ENCODE data around the gene OBP2A. TPM values are rescaled to one million over a fixed set of nuclear protein-coding genes. Genes with fewer than 3 reads are reported as not detected.
"Not testable (repeated sequence)": the region's sequence is repeated elsewhere in the genome, so short reads cannot be mapped to it uniquely, and the experiment has no call there.

Gene OBP2A
- total RNA-seq, 1 donor from 2014 or later = not detected

- Mint-ChIP-seq H3K9me3 (no peaks in the 10 kb centered on the region), H3K4me3 (no peak overlapping the region), H3K27me3 (ENCODE audit: low read depth) (no peaks in the 10 kb centered on the region), H3K27ac (ENCODE audit: unreplicated experiment) (no peak overlapping the region), H3K4me1 (peaks cover 4% of the 10 kb centered on the region), H3K36me3 (ENCODE audit: low read depth) (no peaks in the 10 kb centered on the region)
- no peak for TF ChIP-seq CTCF (conservative IDR thresholded peaks at IDR 0.05)
- no peak for DNase-seq (ENCODE audit: low read depth, low spot score)
Observed at GRCh38 chr9:135524130-135524861, 21.6 kb upstream of the OBP2A start.

GRCh38 chr9:135525241-135526088, 20.5 kb upstream of the OBP2A start:
- no peaks in the 10 kb centered on the region for H3K36me3 Mint-ChIP-seq (ENCODE audit: low read depth)
- DNase-seq (ENCODE audit: low read depth, low spot score) = no peak
- no peak overlapping the region for H3K27ac Mint-ChIP-seq (ENCODE audit: unreplicated experiment)
- no peak for TF ChIP-seq CTCF (conservative IDR thresholded peaks at IDR 0.05)
- H3K9me3 Mint-ChIP-seq = no peaks in the 10 kb centered on the region
- H3K4me1 Mint-ChIP-seq = peaks cover 7% of the 10 kb centered on the region
- H3K4me3 Mint-ChIP-seq = no peak overlapping the region
- no peaks in the 10 kb centered on the region for H3K27me3 Mint-ChIP-seq (ENCODE audit: low read depth)

GRCh38 chr9:135526089-135526729, 19.7 kb upstream of the OBP2A start:
- no peak overlapping the region for H3K27ac Mint-ChIP-seq (ENCODE audit: unreplicated experiment)
- H3K36me3 Mint-ChIP-seq (ENCODE audit: low read depth) = no peaks in the 10 kb centered on the region
- no peak overlapping the region for H3K4me3 Mint-ChIP-seq
- no peak for DNase-seq (ENCODE audit: low read depth, low spot score)
- no peaks in the 10 kb centered on the region for H3K9me3 Mint-ChIP-seq
- no peaks in the 10 kb centered on the region for H3K27me3 Mint-ChIP-seq (ENCODE audit: low read depth)
- TF ChIP-seq CTCF (conservative IDR thresholded peaks at IDR 0.05) = no peak
- H3K4me1 Mint-ChIP-seq = peaks cover 8% of the 10 kb centered on the region

GRCh38 chr9:135526730-135527571, 19.0 kb upstream of the OBP2A start:
- Mint-ChIP-seq H3K9me3 (no peaks in the 10 kb centered on the region), H3K36me3 (ENCODE audit: low read depth) (no peaks in the 10 kb centered on the region), H3K27me3 (ENCODE audit: low read depth) (no peaks in the 10 kb centered on the region), H3K4me1 (peaks cover 8% of the 10 kb centered on the region), H3K27ac (ENCODE audit: unreplicated experiment) (no peak overlapping the region), H3K4me3 (no peak overlapping the region)
- no peak for DNase-seq (ENCODE audit: low read depth, low spot score)
- no peak for TF ChIP-seq CTCF (conservative IDR thresholded peaks at IDR 0.05)

DNA sequence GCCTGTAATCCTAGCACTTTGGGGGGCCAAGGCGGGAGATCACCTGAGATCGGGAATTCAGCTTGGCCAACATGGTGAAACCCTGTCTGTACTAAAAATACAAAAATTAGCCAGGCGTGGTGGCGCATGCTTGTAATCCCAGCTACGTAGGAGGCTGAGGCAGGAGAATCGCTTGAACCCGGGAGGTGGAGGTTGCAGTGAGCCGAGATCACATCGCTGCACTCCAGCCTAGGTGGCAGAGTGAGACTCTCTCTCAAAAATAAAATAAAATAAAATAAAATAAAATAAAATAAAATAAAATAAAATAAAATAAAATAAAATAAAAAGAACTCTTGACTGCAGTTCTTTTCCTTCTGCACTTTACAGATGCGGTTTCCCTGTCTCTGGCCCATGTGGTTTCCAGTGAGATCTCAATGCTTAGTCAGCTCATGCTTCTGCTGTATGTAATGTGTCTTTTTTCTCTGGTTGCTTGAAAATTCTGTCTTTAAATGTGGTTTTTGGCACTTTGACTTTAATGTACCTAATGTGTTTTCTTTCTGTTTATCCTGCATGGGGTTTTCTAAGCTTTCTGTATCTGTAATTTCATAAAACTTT, 17.0 kb upstream of the OBP2A start:
- H3K27me3 Mint-ChIP-seq (ENCODE audit: low read depth); H3K4me3 Mint-ChIP-seq; H3K9me3 Mint-ChIP-seq; H3K4me1 Mint-ChIP-seq; DNase-seq (ENCODE audit: low read depth, low spot score); H3K36me3 Mint-ChIP-seq (ENCODE audit: low read depth); H3K27ac Mint-ChIP-seq (ENCODE audit: unreplicated experiment): not testable (repeated sequence)
